ENCODE results near the gene WNK3.
"Not testable (repeated sequence)": the region's sequence is repeated elsewhere in the genome, so short reads cannot be mapped to it uniquely, and the experiment has no call there.

WNK3 gene

GRCh38 chrX:54357414-54358377 lies at the start of gene WNK3:
WNK3 (minus strand) TSS chrX:54358046.
- peak; percentile 68 to 72 for DNase-seq (ENCODE audit: low read depth in 2 of 2)

GRCh38 chrX:54407266-54407665 lies 49.4 kb upstream of the WNK3 start:
- no peak for DNase-seq (ENCODE audit: low read depth in 2 of 2)

DNA sequence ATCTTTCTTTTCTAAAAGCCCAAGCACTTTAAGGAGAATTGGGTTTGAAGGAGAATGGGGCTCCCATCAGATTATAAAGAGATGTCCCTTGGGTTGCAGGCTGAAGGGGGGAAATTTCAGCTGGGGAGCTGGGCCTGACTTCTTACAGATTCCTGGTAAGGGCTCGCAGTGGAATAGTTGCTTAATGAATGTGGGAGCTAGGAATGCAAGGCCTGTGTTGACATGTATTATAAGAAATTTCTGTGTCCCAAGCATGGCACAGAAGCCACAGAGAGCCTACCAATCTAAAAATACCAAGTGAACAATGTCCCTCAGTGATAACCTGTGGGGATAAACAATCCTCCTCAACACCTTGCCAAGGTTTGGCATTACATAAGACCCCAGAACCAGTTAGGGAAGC lies 39.3 kb upstream of the WNK3 start:
- no peak for DNase-seq (ENCODE audit: low read depth in 2 of 2)

DNA sequence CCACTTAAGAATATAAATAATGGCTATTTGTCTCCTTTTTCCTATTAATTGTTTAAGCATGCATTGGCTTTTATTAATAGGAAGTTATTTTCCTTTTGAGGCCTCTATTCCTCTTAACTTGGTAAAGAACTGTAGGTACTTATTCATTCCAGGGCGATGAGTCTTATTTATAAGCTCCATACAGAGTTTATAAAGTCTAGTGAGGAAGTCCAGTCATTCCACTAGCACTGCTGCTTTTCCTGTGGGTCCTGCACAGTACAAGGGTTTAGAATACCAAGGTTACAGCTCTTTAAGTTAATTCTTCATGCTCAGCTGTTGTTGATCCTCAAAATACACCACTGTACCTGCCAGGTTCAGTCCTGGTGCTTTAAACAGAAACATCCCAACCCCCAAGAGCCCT lies 28.5 kb upstream of the WNK3 start:
- DNase-seq (ENCODE audit: low read depth in 2 of 2), result no peak

- not testable (repeated sequence) for DNase-seq (ENCODE audit: low read depth in 2 of 2)
Observed at GRCh38 chrX:54384661-54385060, 26.8 kb upstream of the WNK3 start.

DNA sequence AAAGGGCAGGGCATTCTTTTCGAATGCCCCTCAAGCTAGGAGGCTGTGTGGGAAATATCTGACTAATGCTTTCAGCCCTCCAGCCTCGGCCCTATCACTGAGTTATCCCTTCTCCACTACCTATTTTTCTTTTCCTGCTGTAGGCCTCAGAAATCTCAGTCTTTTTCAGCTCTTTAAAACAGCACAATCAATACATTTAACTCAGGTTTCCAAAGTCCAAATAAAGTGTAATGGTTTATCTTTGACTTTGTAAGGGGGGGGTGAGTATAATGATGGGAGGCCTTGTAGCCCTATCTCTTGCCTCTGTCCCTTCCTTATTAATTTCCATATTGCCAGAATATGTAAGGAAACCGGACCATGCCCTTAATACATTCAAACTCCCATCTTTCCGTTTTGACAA lies 1.6 kb upstream of the WNK3 start:
- DNase-seq (ENCODE audit: low read depth in 2 of 2), result no peak

GRCh38 chrX:54358424-54359211 lies 772 bp upstream of the WNK3 start:
- DNase-seq (ENCODE audit: low read depth in 2 of 2), result peak; percentile 53 to 56

GRCh38 chrX:54352677-54353076 lies 5.2 kb downstream of the WNK3 start:
- DNase-seq (ENCODE audit: low read depth in 2 of 2), result no peak

GRCh38 chrX:54337383-54337782 lies 20.5 kb downstream of the WNK3 start:
- DNase-seq (ENCODE audit: low read depth in 2 of 2), result not testable (repeated sequence)

DNA sequence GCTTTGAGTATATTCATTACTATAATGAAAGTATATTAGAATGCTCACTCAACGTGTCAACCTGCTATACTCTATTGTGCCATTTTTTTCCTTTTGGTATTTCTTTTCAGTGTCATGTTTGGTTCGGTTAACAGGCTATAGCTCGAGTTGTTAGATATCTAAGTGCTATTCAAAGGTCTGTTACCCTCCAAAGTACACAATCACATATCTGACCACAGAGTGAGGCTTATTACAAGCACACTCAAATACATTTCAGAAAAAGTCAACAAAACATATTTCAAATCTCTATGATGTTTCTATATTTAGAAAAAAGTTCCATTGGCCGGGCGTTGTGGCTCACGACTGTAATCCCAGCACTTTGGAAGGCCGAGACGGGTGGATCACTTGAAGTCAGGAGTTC lies 32.8 kb downstream of the WNK3 start:
- DNase-seq (ENCODE audit: low read depth in 2 of 2), result no peak

DNA sequence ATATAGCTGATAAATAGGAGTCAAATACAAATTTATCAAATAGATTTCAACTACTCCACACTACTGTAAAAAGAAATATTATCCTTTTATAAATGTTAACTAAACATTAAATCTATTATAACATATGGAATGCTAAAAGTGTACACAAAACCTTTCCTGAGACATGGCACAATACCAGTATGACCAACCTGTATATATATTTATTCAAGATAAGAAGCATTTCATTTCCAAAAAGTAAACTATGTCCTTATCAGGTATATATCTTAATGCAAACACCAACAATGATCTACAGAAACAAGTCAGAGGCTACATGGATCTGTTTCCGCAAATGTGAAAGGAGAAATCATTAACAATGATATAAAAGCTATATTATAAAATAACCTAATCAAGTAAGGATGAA lies 37.8 kb downstream of the WNK3 start:
- DNase-seq (ENCODE audit: low read depth in 2 of 2), result no peak

- DNase-seq (ENCODE audit: low read depth in 2 of 2), result no peak
Observed at GRCh38 chrX:54306379-54306778, 51.5 kb downstream of the WNK3 start.

DNA sequence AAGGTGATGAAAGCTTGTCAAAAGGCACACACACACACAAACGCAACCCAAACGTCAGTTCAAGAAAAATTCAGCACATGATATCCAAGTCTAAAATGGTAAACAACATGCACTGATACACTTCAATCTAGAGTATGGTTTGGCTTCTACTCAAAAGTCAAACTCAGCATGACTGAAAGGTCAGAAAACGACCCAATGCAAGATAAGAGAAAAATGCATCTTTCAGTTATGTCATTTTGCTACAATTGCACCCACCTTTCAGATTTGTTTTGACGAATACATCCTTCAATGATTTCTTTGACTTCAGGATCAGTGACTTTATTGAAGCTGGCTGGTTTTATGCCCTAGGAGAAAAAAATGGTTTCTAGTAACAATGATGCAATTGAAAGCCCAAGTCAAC lies 56.3 kb downstream of the WNK3 start:
- no peak for DNase-seq (ENCODE audit: low read depth in 2 of 2)

DNA sequence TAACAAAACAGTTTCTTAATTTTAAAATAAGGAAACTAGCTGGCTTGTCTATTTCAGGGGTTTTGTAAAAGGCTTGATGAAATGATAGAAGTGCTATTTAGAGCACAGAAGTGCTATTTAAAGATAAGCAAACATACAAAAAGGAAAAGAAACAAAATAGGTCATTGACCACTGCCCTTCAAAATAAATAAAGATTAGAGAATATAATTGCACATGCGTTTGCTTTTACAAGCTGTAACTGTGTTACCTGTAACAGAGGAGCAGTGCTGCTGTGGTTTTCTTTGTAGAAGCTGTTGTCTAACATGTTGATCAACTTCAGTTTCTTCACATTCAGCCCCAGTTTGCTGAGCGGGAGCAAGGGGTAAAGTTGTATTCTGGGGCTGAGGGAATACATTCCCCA lies 63.5 kb downstream of the WNK3 start:
- no peak for DNase-seq (ENCODE audit: low read depth in 2 of 2)

- no peak for DNase-seq (ENCODE audit: low read depth in 2 of 2)
Observed at GRCh38 chrX:54292755-54293154, 65.1 kb downstream of the WNK3 start.

DNA sequence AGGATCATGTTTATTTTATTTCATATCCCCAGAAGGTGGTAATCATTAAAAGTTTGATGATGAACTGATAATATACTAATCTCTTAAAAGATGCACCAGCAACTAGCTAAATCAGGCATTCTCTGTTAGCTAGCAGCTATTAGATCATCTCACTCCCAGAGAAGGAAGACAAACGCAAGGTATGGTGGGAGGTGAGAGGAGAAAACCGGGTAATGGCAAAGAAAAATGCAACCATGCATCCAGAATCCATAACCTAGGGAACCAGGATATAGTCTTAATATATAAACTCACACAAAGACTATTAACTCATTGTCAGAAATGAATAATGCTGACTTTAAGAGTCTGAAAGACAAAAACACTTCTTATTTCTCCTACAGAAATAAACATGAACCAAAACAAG lies 66.1 kb downstream of the WNK3 start:
- DNase-seq (ENCODE audit: low read depth in 2 of 2), result no peak

- DNase-seq (ENCODE audit: low read depth in 2 of 2), result no peak
Observed at GRCh38 chrX:54288968-54289367, 68.9 kb downstream of the WNK3 start.

DNA sequence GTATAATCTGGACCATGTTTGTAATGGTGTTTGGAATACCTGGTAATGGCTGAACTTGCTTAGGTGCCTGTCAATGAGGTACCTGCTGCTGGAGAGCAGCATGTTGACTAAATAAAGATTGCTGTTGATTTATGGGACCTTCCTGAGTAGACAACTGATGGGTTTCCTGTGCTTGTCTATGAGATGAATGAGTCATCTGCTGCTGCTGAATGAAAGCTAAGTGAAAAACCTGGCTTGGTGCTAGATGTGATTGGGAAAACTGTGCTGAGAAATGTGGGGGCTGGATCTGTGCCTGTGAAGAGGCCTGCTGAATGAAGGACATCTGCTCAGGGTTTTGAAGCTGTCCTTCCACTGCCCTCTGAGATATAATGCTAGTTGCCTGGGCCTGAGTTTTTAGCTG lies 69.6 kb downstream of the WNK3 start:
- no peak for DNase-seq (ENCODE audit: low read depth in 2 of 2)

DNA sequence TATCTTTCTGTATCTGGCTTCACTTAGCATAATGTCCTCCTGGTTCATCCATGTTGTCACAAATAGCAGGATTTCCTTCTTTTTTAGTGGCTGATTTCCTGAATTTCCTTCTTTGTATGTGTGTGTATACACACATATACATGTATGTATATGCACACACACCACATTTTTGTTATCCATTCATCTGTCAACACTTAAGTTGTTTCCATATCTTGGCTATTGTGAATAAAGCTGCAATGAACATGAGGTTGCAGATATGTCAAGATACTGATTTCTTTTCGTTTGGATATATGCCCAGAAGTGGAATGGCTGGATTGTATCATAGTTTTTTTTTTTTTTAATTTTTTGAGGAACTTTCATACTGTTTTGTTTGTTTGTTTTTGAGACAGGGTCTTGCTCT lies 76.2 kb downstream of the WNK3 start:
- no peak for DNase-seq (ENCODE audit: low read depth in 2 of 2)

DNA sequence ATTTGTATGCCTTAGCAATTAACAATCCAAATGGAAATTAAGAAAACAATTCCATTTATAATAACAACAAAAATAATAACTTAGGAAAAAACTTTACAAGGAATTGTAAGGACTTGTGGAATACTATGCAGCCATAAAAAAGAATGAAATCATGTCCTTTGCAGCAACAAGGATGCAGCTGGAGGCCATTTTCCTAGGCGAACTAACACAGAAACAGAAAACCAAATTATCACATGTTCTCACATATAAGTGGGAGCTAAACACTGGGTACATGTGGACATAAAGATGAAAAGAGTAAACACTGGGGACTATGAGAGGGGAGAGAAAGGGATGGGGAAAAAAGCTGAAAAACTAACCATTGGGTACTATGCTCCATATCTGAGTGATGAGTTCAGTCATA lies 77.4 kb downstream of the WNK3 start:
- no peak for DNase-seq (ENCODE audit: low read depth in 2 of 2)

DNA sequence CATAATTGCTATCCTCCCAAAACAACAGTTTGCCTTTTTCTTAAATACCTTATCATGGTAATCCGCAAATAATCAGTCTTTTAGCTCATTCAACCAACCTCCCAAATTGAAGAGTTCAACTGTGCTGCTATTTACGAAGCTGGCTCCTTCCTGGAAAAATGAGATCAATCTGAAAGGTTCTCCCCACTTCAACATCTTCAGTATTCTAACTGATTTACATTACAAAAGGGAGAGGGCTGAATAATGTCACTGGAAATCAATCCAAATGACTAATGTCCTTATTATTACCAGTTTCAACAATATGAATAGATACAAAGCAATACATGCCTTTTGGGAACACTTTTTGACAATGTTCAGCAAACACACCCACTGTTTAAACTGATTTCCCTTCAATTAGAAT lies 86.2 kb downstream of the WNK3 start:
- no peak for DNase-seq (ENCODE audit: low read depth in 2 of 2)

DNA sequence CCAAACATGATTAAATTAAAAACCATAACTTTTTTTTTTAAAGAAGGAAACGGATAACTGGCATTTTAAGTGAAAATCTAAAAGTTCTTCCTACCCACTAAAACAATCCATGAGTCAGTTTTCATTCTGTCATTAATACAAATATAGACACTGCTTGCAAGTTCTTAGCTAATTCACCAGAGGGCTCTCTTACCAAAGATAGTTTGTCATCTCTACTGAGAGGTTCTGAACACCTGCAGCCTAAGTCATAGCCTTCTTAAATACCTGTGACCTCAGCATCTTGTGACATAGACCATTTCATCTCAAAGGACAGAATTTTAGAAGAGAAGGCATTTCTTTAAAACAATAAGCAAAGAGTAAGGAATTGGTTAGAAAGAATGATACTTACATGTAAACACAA lies 109.5 kb downstream of the WNK3 start:
- no peak for DNase-seq (ENCODE audit: low read depth in 2 of 2)

- peak in 1 of 2 experiments; percentile 1 for DNase-seq (ENCODE audit: low read depth in 2 of 2)
Observed at GRCh38 chrX:54246866-54247265, 111.0 kb downstream of the WNK3 start.
